ENCODE data around the gene FHOD3.

Gene FHOD3

DNA sequence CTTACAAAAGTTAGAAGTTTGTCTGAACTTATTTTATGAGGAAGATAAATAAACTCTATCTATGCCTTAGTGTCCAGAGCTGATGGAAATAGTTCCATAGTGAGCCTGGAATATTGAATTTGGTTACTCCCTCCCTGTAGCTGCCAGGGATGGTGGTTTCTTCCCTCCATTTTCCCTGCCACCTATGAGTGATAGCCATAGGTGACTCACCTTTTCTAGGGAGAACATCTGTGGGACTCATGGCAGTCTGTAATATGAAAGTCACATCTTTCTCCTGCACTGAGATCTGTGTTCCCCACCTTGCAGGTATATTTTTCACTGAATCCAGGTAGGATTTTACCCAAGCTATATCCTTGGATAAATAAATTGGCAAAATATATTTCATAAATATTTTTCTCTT lies 382.5 kb downstream of the FHOD3 start:
- no peak for TF ChIP-seq CTCF (IDR thresholded peaks at IDR 0.05; ENCODE audit: control insufficient read depth, extremely low read depth, insufficient read depth)
- H3K4me3 ChIP-seq (ENCODE audit: low read depth, low read length), result no peak overlapping the region

DNA sequence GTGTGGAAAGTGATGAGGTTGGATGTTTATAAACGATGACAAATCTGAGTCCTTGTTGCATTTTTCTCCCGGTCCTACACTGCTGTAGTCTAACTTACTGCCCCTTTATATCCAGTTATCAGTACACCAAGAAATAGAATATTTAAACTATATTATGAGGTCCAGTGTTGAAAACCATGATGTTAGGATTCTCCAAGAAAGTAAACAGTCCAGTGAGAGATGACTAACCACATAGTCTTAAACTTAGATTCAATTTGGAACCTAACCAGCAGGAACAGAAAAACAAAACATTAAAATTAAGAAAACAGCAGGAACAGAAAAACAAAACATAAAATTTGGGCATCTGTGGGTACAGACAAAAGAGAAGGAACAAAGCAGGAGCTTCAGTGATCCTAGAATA lies 388.1 kb downstream of the FHOD3 start:
- no peak for TF ChIP-seq CTCF (IDR thresholded peaks at IDR 0.05; ENCODE audit: control insufficient read depth, extremely low read depth, insufficient read depth)
- H3K4me3 ChIP-seq (ENCODE audit: low read depth, low read length), result no peak overlapping the region
- no peak for DNase-seq (ENCODE audit: low read depth)

More for the DNA sequence above, 382.5 kb downstream of the FHOD3 start:
- DNase-seq (ENCODE audit: low read depth), result no peak

GRCh38 chr18:36688020-36688965 lies 390.8 kb downstream of the FHOD3 start:
- TF ChIP-seq CTCF (IDR thresholded peaks at IDR 0.05; ENCODE audit: control insufficient read depth, extremely low read depth, insufficient read depth), result peak; percentile 87
- no peak overlapping the region for H3K4me3 ChIP-seq (ENCODE audit: low read depth, low read length)
- DNase-seq (ENCODE audit: low read depth), result peak; percentile 82

DNA sequence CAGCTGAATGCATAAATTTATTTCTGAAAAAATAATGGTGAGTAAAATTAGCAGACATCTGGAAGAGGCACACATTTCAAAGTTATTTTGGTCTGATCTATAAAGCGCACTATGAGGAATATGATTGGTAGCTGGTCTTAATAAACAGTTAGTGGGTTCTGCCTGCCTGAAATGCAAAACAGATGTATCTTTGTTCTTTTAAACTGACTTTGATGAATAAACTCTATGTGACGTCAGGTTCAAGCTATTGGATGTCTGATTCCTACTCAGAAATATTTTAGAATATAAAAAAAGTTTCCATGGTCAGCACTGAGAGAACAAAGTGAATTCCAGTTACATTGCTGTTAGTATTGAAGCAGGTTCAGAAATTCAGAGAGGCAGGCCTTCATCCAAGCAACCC lies 394.9 kb downstream of the FHOD3 start:
- no peak overlapping the region for H3K4me3 ChIP-seq (ENCODE audit: low read depth, low read length)
- no peak for DNase-seq (ENCODE audit: low read depth)
- no peak for TF ChIP-seq CTCF (IDR thresholded peaks at IDR 0.05; ENCODE audit: control insufficient read depth, extremely low read depth, insufficient read depth)

DNA sequence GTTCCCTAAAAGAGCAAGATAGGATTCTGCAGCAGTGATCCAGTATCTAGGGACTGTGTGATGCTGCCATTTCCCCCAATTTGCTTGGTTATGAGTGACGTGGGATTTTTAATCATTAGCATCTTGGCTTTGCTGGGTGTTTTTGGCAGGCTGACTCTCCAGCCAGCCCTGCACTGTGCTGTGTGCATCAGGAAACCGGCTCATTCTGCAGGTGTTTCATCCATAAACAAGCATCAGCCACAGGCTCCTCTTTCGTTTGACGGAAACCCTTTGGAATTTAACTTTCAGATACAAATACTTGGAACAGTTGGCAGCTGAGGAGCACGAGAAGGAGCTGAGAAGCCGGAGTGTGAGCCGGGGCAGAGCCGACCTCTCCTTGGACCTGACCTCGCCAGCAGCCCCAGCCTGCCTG lies 395.4 kb downstream of the FHOD3 start:
- DNase-seq (ENCODE audit: low read depth), result no peak
- TF ChIP-seq CTCF (IDR thresholded peaks at IDR 0.05; ENCODE audit: control insufficient read depth, extremely low read depth, insufficient read depth), result no peak
- no peak overlapping the region for H3K4me3 ChIP-seq (ENCODE audit: low read depth, low read length)

DNA sequence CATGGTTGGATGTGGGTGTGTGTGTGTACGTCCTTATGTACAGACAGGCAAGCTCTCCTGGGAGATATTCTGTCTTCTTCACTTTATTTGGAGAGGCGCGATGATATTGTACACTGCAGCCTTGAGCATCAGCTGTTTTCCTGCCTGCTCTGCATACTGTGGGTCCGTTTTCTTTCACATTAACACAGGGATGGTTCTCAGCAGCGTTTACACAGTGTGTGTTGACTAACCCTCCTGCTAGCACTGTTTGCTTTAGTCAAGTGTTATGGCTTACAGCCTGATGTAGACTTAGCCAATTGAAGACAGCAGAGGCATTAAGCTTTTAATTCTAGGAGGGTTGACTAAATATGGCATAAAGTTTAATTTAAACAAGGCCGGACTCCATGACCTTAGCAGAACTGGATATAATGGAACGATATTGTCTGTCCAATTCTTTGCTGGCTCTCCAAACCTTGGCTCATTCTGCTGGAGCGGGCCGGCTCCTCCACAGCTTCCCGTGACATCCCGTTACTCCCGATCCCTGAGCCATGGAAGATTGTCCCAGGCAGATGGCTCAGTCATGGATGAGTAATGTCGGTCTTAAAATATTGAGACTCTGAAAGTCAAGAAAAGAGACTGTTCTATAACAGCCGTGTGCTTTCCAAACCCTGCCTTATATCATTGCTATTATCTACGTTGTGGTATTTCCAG lies 396.6 kb downstream of the FHOD3 start:
- DNase-seq (ENCODE audit: low read depth), result peak; percentile 77
- TF ChIP-seq CTCF (IDR thresholded peaks at IDR 0.05; ENCODE audit: control insufficient read depth, extremely low read depth, insufficient read depth), result no peak

More for the DNA sequence above, 396.6 kb downstream of the FHOD3 start:
- no peak overlapping the region for H3K4me3 ChIP-seq (ENCODE audit: low read depth, low read length)

All from LNCaP clone FGC (cell line).